HG03565 (cell line): ENCODE results near the gene DOCK4.

Experiments
- ATAC-seq: cut with Tn5 transposase; IDR thresholded peaks from one replicate; pipeline ENCODE4 v1.9.1; 2021; ENCODE audit warnings: mild to moderate bottlenecking, moderate library complexity; ENCODE audit not compliant: unreplicated experiment

DOCK4 gene

DNA sequence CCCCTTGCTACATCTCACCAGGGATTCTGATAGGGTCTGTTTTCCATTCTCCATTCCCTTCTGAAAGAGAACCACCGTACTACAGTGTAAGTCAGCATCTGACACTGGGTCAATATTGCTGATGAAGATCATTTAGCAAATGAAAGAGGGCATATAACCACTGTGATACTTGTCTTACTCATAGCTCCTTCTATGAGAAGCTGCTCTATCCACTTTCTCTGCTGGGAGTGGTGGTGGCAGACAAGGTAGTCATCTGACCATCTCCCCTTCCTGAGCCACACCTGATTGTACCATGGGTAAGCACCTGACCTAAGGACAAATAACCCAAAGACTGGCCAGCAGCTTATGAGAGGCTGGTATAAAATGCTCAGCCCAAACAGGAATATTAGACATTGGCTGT is 220.4 kb downstream of the DOCK4 start:
- ATAC-seq, result no peak

DNA sequence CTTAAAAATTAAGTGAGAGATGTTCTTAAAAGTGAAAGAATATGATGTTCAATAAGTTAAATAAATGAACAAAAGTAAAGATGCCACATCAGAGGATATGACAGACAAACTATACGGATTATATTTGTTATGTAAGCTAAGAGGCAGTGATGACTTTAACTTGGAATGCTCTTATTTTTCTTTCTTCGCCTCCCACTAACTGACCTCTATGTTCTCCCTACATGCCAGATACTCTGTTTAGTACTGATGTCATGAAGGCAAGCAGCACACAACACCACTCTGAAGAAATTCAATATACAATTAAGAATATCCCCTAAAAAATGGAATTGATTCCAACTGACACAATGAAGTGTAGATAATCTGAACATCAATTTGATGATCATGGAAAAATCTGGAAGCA is 223.4 kb downstream of the DOCK4 start:
- no peak for ATAC-seq

DNA sequence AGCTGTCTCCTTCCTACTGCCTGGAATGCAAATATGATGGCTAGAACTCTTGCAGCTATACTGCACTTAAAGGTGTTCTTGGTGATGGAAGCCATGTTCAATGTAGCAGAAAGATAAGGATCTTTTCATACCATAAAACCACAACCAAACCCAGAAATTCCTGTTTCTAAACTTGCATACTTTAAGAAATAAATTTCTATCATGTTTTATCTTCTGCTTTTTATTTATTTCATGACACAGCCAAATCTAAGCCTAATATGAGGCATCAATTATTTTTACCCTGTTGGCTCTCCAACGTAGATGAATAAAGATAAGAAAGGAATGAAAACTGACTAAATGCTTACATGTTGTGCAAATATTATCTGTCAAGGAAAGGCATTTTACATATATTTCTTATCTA is 224.1 kb downstream of the DOCK4 start:
- ATAC-seq, result no peak

DNA sequence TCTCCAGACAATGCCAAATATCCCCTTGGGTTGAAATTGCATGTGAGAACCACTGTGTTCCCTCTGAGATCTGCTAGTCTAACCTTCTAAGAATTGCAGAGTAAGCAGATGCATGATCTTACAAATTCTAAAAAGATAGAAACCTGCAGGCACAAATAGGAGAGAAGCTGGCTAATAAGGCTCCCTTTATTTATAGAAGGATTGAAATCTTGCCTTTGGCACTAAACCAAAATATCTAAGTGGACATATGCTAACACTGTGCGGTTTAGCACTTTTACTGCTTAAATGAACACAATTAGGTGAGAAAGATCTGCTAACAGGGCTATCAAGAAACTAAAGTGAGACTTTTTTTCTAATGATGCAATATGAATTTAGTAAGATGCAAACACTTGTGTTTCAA is 225.5 kb downstream of the DOCK4 start:
- ATAC-seq, result no peak

DNA sequence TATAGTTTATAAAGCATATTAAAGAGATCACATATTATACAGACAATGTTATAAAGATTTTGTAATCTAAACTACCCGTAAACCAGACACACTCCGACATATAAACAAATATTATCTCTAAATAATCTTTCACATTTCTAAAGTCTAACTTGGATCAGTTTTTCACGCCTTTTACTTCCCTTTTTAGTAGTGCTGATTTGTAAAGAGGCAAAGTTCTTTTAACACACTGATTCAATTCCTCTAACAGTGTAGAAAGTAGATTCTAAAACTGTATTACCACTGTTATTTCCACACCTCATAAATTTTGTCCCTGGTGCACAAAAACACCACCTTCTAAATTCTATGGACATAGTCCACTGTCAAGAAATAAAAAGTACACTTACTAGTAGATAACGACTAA is 230.9 kb downstream of the DOCK4 start:
- no peak for ATAC-seq

DNA sequence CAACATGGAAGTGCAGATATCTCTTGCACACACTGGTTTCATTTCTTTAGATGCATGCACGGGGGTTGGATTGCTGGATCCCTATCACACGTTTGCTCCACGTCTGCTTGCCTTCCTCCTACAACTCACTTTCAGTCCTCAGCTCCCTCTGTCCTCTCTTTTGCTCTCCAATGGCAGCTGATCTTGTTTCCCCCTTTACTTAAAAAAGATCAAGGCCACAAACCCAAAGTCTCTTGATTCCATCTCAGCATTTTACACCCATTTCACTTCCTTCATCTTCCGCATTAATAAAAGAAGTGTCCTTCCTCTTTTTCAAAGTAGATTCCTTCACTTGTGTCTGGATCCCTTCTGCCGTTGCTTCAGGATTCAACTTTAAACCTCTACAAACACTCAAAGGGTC is 245.2 kb downstream of the DOCK4 start:
- ATAC-seq, result no peak

DNA sequence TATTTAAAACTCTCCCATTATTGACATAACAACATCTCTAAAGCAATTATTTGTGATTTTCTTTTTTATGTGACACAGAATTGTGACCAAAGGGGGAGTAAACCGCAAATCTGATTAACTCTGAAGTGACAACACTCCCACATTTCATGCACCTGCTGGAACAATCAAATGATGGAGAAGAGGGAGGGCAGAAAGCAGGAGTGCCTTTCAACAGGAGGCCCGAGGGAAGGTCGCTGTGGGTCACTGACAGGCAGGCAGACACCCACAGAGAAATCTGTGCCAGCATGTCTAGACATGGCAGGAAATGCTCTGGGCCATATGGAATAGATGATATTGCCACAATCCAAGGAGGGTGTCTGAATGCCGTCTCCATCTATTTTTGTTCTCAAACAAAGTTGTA is 247.3 kb downstream of the DOCK4 start:
- no peak for ATAC-seq

DNA sequence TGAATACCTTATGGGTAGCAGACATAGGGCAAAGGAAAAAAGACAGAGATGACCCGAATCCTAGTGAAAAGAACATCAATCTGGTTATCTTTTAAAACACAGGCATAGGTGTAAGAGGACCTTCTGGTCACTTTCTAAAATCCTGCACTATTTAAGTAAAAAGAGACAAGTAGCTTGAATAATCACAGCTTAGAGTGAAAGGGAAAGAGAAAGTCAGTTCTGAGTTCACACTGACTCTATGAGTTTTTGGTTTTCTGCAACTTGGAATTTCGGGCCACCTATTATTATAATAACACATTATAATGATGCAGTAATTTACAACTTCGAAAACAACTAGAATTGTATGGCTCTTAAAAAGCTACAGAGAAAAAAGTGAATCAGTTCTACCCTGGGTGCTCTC is 247.8 kb downstream of the DOCK4 start:
- ATAC-seq, result no peak

DNA sequence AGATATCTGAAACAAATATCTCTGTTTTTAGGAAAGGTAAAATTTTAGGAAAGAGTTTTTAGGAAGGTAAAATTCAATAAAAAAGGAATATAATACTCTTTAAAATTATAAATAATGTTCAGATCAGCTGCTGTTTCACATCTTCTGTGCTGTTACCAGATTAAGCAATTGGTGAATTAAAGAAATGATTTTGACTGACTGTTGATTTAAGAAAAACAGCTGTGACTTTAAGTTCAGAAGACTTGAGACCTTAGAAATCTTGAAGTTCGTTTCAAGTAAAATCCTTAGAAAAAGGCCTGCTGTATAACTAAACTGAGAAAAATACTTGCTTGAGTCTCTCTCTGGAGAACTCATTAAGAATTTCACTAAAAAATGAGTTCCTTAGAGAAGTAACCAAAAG is 250.6 kb downstream of the DOCK4 start:
- no peak for ATAC-seq

DNA sequence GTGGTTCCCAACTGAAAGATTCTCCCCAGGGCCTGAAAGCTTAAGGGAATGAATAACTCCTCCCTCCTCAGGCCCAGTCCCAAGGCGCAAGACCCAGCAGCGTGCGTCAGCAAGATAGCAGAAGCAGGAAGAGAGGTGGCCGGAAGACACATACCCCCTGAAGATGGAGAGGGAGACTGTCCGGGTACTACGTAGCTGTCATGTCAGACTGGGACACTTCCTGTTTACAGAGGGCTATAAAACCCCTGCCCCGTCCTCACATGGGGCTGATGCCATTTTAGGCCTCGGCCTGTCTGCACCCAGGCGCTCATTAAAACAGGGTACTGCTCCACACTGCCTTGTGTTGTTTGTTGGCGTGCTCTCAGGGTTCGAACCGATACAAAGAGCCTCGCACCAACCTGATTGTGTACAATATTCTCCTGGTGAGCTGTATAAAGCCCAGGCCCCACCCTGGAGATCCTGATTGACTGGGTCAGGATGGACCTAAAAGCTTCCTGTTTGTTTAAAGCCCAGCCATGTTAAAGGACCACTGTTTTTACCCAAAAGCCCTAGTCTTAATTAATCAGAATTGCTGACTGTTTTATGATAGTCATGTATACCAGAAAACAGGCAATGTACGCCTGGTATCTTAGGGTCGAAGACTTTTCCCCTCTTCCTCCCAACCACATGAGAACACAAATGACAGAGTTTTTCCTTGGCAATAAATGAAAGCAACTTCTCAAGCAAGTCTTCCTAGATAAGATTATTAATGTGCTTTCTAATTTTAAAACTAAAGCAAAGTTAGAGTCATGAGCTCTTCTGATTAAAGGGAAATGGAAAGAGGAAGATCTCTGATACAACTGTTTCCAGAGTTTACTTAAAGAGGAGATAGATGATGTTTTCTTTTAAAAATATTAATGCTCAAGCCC is 251.5 kb downstream of the DOCK4 start:
- no peak for ATAC-seq

DNA sequence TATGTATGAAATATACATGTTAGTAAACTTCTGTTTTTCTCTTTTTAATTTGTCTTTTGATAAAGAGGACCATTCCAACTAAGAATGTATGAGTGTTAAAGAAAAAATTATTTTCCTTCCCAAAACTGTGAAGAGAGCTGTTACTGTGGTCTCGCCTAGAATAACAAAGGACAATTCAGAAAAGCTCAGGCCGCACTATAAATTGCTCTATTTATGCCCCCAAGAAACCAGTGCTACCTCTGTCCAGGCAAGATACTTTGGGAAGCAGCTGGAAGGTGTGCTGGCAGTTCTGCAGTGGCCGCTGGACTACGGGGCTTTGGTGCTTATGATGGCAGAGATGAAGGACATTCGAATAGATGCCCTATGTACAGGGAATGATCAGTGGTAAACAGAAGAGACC is 252.1 kb downstream of the DOCK4 start:
- ATAC-seq, result no peak

DNA sequence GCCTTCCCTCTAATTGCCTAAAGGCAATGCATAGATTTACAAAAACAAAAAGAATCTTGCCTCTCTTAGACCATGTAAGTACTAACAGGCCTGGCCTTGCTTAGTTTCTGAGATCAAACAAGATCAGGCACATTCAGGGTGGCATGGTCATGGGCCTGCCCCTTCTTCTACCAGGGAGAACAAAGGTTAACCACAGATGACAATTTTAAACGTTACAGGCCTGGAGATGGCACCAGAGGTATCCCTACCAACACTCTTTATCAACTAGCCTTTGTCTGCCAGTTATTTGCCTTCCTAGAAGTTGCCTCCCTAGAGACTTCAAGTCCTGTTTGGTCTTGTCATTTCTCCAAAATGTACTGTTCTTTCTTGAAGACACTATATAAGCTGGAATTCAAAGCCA is 252.6 kb downstream of the DOCK4 start:
- ATAC-seq, result no peak

DNA sequence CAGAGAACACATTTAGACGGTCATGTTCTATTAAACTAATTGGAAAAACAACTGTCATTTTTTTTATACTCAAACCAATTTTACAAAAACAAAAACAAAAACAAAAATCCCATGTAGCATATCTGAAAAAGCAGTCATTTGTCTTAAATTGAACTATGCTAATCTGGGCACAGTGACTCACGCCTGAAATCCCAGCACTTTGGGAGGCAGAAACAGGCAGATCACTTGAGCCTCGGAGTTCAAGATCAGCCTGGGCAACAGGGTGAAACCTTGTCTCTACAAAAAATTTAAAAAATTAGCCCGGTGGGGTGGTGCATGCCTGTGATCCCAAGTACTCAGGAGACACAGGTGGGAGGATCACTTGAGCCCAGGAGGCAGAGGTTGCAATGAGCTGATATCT is 253.4 kb downstream of the DOCK4 start:
- no peak for ATAC-seq

DNA sequence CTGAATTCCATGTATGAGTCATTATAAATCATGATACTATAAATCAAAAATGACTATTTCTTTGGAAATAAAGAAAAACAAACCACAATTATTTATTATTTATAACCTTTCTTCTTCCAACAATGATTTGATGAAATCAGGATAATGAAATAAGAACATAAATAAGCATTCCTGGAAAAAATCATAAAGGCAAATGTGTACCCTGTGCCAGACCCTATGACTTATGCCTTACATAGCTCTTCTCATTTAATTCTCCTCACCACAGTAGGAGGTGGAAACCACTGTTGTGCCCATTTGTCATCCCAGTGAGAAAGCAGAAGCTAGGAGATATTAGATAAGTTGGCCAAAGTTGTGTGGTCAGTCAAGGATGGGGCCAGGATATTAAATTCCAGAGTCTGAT is 255.1 kb downstream of the DOCK4 start:
- no peak for ATAC-seq

DNA sequence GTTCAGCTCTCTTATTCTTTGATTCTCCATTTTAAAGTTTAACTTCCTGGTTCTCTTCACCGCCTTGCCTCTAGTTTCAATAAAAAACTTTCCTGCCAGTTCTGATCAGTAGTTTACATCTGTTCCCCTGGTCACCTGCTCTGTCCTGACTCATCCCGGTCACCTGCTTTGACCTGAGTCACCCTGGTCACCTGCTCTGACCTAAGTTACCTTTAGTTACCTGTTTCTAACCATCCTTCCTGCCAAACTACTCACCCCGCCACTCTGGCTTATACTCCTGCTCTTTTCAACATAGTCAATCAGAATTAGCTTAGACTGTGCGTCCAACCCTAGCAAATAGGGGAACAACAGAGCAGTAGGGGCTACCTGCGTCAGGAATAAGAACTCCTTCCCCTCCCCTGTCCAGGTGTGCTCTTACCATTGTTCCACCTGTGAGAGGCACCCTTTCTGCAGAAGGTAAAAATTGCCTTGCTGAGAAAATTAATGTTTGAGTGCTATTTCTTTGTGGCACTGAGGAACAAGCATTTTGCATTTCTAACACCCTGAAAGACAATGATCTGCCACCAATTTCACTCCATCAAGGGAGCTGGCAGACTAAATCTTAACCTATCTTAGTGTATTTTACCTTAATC is 263.6 kb downstream of the DOCK4 start:
- ATAC-seq, result no peak

DNA sequence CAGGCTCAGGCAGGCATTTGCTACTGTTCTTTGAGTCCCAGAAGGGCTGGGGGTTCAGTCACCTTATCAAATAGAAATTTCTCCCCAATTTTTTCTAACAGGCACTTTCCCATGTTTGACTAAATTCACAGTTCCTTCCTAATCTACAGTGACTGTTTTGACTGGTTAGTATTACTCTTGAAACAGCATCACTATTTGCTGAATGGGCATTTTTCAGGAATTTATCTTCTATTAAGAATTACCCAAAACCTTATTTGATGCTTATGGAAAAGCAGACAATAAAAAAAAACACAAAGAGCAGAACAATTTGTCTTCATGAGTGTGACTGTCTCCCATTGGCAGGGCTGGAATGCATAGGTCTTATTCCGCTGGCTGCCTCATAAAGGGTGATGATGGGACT is 269.0 kb downstream of the DOCK4 start:
- no peak for ATAC-seq

DNA sequence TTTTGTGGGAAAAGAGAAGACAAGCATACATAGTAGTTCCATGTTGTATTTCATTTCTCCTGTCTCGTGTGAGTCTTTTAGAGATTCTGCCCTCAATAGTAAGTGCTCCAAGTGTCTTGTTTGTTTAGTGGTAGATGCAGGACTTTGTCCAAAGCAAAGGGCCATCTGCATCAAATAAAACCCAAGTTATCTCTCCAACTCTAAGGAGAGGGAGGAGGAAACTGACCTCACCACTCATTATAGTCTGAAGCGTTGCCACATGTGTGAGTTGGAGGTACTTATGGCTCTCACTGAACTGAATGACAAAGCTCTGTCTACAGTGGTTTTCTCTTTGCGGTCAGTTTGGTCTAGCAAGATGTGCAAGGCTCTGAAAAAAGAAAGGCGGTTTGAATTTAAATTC is 272.6 kb downstream of the DOCK4 start:
- ATAC-seq, result no peak

DNA sequence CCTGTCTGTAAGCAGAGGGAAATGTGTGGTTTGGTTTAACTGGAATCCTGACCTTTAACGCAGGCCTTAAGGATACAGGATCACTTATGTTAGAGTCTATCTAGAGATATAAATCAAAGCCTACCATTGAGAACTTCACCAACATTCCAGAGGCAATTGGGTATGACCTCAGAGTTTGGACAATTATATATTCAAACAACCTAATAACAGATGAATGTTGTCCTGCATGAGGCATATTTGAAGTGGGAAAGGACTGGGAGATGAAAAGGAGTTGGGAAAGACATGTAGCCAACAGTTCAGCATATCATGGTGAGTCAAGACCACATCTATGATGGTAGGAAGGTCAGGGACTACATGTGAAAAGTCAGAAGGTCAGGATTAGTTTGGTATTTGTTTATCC is 274.2 kb downstream of the DOCK4 start:
- ATAC-seq, result no peak

DNA sequence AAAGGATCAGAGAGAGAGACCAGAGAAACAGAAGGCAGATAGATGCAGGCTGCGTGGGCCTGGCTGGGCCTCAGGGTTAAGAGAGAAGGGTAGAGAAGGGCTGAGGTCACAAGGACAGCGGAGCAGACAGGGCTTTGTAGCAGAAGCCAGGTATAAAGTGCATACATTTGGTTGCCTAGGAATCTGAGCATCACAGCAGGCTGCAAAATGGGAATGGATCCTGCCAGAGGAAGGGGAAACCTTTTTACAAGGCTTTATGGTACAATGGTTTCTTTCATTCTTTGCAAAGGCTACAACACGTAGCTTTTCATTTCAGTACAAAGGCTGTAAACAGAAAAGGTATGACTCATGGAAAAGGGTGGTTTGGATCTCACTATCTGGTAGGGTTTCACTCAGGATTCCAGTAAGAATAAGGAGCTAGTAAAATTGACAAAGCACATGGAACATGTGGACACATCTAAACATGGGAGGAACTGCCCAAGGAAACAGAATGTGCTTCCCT is 275.1 kb downstream of the DOCK4 start:
- ATAC-seq, result no peak

DNA sequence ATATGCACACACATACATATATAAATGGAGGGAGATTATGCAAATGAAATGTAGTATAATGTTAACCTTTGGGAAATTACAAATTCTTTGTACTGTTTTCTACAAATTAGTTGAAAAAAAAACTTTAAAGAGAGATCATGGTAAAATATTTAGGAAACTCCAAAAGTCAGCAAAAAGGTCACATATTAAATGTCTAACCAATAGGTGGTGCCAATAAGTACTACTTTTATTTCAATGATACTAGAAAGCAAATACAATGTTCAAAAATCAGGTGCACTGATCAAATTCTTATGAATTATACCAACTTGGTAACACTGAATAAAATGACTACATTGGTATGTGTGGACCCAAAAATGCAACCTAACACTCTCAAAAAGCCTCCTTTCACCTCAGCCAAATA is 276.9 kb downstream of the DOCK4 start:
- ATAC-seq, result no peak

DNA sequence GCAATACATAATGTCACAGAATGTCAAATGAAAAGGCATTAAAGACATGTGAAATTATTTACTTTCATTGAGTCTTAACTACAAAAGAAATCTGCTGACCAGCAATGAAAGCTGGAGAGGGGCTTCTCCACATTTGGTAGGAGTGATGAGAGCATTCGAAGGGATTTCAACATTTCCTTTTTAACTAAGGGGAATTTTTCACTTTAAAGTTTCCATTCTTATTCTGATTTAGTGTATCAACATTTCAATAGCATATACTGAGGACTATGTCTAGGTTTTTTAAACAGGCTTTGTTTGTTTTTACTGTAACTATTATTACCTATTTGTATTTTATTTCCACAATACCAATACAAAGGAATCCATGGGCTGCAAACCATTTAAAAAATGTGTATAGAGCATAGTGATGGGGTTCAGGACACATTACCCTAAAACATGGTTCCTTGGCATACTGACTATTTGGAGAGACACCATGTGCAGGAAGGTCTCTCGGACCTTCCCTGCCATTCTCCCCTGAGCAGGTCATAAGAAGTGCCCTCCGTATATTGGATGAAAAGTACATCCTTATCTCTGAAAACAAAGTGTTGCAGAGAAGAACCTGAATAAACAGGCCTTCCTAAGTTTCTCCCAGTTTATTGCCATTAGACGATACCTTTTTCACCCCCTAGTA is 278.7 kb downstream of the DOCK4 start:
- ATAC-seq, result no peak

DNA sequence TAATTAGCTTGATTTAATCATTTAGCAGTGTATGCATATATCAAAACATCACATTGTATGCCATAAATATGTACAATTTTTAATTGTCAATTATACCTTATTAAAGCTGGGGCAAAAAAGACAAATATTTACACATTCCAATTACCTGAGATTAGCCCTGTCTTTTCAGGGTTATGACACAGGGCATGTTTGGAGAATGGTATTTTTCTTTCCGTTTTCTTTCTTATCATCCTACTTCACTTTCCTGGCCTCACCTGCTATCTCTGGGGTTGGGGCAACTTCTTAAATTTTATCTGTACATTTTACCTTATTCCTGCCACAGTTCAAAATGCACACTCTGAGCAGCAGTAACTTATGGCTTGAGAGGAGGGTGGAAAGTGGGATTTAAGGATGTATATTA is 285.9 kb downstream of the DOCK4 start:
- no peak for ATAC-seq
